22Rv1 (cell line): ENCODE data around the gene TEX19.

Source experiments
- ZFX ChIP-seq: fragments of 450-650 bp; IDR thresholded peaks from 2 replicates; pipeline ENCODE4 v1.6.1; 2017; ENCODE audit warnings: antibody characterized with exemption, borderline replicate concordance
- TF ChIP-seq, protein P1 (sequence below): fragments of 450-650 bp; IDR thresholded peaks from 2 replicates; pipeline ENCODE4 v1.5.1; 2017; ENCODE audit warnings: mild to moderate bottlenecking

DNA sequence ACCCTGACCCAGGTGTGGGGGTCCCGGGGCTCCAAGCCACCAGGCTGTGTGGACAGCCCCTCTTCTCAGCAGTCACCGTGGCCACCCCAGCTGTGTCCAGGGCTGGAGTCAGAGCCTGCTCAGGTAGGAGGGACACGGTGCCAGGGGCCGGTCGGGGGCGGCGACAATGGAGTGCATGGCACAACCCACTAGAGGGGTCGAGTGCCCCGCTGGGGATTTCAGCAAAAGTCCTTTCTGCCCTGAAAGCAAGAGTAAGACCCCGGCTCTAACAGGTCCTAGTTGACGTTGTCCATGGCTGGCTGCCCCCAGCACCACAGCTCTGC is 23.8 kb downstream of the TEX19 start:
- TF ChIP-seq, protein P1, sequence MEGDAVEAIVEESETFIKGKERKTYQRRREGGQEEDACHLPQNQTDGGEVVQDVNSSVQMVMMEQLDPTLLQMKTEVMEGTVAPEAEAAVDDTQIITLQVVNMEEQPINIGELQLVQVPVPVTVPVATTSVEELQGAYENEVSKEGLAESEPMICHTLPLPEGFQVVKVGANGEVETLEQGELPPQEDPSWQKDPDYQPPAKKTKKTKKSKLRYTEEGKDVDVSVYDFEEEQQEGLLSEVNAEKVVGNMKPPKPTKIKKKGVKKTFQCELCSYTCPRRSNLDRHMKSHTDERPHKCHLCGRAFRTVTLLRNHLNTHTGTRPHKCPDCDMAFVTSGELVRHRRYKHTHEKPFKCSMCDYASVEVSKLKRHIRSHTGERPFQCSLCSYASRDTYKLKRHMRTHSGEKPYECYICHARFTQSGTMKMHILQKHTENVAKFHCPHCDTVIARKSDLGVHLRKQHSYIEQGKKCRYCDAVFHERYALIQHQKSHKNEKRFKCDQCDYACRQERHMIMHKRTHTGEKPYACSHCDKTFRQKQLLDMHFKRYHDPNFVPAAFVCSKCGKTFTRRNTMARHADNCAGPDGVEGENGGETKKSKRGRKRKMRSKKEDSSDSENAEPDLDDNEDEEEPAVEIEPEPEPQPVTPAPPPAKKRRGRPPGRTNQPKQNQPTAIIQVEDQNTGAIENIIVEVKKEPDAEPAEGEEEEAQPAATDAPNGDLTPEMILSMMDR: no peak
- no peak for TF ChIP-seq ZFX
